Putamen (tissue), 1 donor: ENCODE measurements around the gene LEFTY2.
"Not testable (repeated sequence)": the region's sequence is repeated elsewhere in the genome, so short reads cannot be mapped to it uniquely, and the experiment has no call there.

Source experiments
- DNase-seq: peaks from one replicate; pipeline ENCODE4 v3.0.0-alpha.2; 2016; ENCODE audit warnings: low spot score

Gene LEFTY2

DNA sequence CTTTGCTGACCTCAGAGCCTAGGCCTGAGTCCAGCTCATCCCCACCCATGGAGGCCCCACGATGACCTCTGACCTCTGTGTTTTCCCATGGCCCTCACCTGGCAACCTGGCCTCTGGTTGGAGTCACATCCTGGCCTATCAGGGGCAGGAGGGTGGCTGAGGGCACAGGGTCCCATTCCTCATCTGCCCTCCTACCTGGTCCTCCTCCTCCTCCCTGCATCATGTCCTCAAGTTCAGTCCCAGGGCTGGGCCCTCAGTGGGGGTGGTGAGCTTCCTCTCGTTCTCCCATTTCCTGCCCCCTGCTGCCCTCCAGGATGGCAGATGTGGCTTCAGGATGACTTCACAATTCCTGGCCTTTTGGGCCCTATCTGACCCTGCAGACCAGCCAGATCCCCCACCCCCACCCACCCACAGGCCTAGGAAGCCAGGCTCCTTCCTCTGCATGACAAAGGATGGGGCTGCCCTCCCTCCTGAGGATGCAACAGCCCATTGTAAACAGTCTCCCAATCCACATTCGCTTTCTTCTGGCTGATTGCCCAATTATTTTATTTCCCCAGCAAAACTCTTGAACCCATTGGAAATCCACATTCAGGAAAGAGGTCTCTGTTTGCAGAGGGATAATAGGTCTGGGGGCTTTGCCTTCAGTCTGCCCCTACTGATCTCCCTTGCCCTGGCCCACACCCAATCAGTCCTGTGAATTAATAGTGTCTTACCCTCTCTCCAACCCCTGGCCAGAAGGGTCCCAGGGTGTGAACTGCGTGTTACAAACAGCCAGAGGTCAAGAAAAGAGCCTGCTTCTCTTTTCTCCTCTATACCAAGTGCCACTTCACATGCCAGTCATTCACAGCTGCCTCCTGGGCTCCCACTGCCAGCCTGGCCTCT lies 41.7 kb downstream of the LEFTY2 start:
- no peak for DNase-seq

DNA sequence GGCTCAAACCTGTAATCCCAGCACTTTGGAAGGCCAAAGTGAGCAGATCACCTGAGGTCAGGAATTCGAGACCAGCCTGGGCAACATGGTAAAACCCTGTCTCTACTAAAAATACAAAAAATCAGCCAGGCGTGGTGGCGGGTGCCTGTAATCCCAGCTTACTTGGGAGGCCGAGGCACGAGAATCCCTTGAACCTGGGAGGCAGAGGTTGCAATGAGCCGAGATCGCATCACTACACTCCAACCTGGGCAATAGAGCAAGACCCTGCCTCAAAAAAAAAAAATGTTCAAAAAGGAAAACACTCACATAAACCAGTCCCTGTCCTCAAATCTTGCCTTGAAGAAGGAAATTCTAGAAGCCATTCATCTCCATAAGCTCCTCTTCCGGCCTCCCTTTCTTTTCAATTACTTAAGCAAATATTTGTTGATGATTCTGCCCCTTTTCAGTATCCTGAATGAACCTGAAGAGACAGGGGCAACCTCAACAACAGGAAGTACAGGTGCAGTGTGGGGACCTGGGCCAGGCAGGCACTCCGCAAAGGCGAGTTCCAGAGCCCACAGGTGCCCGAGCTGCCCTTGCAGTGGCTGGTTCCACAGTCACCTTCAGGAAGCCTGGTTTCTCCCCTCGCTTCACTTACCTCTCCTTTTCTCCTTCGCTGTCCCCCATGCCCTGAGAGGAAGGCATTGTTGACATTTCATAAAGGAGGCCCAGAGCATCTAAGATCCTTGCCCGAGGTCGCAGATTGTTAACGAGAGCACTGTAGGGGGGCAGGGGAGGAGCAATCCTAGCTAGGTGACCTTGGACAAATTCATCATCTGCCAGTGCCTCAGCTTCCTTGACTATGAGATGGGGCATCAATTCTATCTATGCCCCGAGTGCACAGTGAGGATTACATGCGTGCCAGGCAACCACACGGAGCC lies 43.2 kb downstream of the LEFTY2 start:
- no peak for DNase-seq

DNA sequence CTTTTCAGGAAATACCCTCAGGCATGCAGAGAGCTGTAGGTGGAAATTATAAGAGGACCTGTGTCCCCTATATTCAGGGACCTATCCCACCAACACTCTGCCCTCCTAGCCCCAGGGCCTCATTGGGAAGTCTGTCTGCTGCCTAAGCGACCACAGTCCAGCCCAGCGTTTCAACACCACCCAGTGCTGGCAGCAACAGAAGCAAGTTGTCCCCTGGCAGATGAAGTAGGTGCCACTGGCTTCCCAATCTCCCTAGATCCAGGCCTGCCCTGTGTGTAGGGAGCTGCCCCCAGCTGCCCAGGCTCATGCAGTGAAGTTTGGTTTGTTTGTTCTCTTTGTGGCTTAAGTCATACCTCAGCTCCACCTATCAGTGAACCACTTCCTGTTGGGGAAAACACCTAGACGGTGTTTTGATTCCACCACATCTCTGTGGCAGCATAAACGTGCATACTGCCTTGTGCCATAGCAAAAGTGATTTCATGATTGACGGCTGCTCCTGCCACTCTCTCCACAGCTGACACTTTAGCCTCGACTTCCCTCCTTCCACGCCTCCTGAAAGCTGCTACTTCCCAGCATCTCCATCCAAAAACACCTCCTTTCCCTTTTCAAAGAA lies 44.0 kb downstream of the LEFTY2 start:
- no peak for DNase-seq

DNA sequence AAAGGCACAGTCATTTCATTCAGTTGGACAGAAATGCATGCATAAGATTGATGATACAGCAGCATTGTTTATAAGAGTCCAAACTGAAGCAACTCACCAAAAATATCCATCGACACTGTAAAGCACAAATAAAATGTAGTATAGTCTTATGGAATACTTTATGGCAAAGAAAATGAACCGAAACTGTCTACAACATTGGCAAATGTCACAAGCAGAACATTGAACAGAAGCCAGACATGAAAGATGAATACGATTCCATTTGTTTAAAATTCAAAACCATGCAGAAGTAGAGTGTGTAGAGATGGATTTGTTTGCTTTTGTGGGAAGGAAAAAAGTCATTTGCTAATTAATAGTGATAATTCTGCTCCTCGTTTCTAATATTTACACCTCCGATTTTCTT lies 44.5 kb downstream of the LEFTY2 start:
- no peak for DNase-seq

DNA sequence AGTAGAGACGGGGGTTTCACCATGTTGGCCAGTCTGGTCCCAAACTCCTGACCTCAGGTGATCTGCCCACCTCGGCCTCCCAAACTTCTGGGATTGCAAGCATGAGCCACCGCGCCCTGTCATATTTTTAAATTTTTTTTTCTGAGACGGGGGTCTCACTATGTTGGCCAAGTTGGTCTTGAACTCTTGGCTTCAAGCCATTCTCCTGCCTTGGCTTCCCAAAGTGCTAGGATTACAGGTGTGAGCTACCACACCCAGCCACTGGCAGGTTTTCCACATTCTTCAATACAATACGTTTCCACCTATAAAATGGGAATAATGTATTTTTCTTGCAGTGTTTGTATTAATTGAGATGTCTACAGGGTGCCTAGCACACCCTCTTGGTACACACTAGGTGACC lies 48.7 kb downstream of the LEFTY2 start:
- DNase-seq: no peak

DNA sequence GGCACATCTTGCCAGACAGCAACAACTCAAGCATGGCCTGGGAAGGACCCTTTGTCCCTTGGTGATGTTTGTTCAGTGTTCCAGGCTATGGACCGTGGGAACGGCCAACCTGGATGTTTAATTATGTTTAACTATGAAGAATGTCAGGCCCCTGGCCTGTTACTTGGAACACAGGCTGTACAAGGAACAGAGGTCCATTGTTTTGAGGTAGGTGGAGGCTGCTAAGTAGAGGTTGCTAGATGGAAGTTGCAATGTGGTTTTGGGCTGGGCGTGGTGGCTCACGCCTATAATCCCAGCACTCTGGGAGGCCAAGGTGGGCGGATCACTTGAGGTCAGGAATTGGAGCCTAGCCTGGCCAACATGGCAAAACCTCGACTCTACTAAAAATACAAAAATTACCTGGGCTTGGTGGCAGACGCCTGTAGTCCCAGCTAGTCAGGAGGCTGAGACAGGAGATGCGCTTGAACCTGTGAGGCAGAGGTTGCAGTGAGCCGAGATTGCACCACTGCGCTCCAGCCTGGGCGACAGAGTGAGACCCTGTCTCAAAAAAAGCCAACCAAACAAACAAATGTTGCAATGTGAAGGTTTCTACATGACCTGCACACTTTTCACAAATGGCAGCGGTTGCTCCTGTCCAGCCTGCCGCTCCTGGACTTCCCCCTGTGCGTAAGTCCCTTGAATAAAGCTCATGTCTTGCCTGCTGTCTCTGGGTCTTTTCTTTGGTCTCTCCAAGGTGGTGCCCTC lies 49.6 kb downstream of the LEFTY2 start:
- no peak for DNase-seq

DNA sequence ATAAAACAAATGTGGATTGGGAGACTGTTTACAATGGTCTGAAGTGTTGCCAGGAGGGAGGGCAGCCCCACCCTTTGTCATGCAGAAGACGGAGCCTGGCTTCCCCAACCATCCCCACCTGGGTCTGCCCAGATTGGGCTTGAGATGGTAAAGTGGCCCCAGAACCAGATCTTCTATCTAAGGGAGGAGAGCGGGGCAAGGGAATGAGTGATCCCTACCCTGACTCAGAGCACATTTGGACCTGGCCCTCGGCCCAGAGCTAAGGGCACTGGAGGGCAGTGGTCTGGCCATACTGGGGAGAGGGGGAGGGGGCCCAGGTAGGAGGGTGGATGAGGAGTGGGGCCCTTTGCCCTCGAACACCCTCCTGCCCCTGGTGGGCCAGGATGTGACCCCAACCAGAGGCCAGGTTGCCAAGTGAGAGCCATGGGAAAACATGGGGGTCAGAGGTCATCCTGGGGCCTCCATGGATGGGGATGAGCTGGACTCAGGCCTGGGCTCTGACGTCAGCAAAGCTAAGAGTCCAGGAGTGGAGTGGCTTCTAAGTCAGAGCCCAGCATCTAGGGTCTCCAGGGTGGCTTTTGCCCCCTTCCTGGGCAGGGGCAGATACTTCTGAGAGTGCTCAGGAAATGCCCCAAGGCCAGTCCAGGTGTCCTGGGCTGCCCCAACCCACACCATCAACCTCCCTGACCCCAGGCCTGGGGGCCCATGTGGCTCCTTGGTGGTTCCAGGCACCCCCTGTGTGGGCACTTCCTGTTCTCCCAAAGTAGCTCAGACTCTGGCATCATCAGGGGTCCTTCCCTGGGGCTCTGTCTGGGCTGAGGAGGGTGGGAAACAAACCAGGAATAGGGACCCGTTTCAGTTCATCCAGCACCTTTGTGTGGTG lies 50.4 kb downstream of the LEFTY2 start:
- DNase-seq: no peak

DNA sequence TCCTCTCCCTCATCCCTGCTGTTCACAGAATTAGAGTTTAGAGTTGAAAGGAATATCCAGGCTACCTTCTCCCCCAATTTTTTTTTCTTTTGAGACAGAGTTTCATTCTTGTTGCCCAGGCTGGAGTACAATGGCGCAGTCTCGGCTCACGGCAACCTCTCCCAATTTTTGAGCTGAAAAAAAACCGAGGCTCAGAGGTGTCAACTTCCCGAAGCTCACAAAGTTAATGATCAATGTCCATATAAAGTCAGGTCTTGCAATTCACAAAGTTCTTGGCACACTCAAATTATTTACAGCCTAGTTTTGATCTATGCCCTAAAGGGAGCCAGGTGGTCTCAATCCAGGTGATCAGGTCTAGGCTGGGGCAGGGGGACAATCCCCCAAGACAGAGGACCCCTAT lies 51.3 kb downstream of the LEFTY2 start:
- no peak for DNase-seq

DNA sequence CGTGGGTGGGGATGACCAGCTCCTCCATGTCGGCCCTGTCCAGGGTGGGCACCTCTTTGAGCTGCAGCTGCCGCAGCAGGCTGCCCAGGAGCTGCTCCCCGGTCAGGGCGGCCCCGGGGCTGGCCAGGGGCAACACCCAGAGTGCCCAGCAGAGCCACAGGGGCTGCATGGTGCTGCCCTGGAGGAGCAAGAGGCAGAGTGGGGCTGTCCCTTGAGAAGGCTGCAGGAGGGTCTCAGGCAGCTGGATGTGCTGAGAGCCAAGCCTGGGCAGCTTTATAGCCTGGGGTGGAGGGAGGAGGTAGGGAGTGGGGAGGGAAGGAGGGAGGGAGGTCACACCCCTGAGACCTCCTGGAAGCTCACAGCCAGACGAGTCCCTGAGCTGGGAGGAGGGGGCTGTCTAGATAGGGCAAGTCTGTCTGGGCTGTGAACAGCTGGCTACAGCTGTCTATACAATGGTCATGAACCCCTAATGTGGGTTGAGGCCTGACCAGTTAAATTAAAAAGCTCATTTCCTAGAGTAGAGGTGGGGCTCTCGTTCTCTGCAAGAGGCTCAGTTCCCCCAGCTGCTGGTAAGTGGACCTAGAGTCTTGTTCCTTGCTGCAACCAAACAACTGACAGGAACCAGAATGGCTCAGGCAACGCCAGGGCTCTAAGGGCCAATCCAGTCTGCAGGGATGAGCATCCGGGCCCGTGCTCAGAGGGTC lies 52.0 kb downstream of the LEFTY2 start, which contains the start of gene LEFTY1:
Gene LEFTY1 (minus strand): TSS at position 249 of the 704 bp plus-strand sequence. CDS start 80 bp downstream, at position 169.
- no peak for DNase-seq

DNA sequence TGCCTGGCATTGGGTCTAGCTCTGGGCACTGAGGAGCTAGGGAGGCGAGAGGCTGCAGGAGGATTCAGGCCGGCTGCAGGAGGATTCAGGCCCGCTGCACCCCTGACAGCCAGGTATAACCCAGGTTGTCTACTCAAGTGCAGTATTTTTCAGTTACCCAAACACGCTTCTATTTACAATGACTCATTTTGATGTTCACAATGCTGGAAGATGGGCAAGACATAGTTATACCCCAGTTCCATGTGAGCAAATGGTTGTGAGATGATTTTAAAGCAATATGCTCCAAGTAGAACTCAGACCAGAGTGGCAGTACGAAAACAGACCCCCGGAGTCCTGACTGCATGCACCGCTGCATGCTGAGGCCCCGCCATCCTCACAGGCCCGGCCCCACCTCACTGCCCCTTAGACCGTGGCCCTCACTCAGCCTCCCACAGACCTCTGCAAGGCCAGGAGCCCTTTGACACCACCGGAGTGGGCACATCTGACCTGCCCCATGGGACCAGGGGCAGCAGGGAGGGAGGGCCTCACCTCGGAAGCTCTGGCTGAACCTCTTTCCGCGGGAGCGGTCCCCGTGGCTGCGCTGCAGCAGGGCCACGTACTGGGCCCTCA lies 52.6 kb downstream of the LEFTY2 start:
- DNase-seq: no peak

DNA sequence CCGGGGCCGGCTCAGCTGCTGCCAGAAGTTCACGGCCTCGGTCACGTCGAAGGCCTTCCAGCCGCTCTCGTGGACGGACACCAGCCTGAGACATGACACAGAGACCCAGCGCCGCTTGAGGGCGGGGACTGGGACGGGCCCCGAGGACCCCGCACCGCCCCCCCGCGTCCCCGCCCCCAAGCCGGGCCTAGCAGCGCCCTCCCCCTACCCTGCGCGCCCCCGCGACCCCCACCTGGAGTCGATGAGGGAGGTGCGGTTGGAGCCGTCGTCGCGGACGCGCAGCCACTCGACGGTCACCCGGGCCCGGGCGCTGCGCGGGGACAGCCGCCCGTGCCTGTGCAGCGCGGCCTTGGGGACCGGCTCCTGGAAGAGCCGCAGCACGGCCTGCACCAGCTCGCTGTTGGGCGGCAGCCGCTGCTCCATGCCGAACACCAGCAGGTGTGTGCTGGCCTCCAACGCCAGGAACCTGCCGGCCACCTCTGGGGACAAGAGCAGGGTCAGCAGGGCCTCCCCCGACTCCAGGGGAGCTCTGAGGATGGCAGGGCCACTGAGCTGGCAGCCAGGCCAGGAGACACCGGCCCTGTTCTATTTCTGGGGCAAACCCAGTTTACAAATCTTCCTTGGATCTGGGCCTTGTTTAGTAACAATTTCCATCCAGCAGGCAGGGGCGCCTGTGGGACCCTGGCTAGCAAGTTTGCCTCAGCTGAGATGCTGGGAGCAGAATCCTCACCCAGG lies 53.3 kb downstream of the LEFTY2 start:
- DNase-seq: not testable (repeated sequence)

DNA sequence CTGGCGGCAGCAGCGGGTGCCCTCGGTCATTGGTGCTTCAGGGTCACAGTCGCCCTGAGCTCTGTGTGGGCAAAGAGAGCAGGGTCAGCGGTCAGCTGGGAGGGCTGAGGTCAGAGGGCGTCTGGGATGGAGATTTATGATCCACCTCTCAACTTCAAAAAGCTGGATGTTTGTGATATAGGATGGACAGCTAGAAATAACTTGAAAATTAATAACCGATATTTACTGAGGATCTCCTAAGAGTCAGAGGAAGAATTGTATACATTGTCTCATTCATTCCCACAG lies 54.0 kb downstream of the LEFTY2 start:
- no peak for DNase-seq
